Heart left ventricle (tissue), 13 donors: ENCODE measurements around the gene LRRC58.

Experiments
- CTCF ChIP-seq, 12 donors: fragments of 200-600 bp; sonication (generic) in 4 of 12; IDR thresholded peaks; one replicate each; pipeline versions ENCODE4 v1.5.0 to v1.8.0; 2018 to 2022; ENCODE audit warnings: antibody characterized with exemption in 12 of 12, mild to moderate bottlenecking in 5 of 12
- POLR2A ChIP-seq, 2 donors: fragments of 450-650 bp; IDR thresholded peaks; one replicate each; pipeline ENCODE4 v1.6.1; 2017; ENCODE audit warnings: antibody characterized with exemption in 2 of 2, mild to moderate bottlenecking in 2 of 2, moderate library complexity in 2 of 2
- donor health status: ischemic (EF 13 %, LVEDD 7.1; RV severe dilation, severe dysfunction).
- donor health status: DM: no; HTN: yes; CAD: no.
- donor health status: DM: no; HTN: no; CAD: no.
- donor health status: ischemic (EF 25% LVEDD 6.9; RV normal size, moderate dysfunction).
- donor health status: ischemic (EF 25% LVEDD 5.7; RV mildly dilated, moderate dysfunction).
- donor health status: ischemic (EF 35%, LVEDD 5.7; RV mildly dilated, moderate dysfunction).
- donor health status: nonischemic (EF 11% LVEDD 7.7; RV severe dilation, severe dysfunction).
- donor health status: DM: yes; HTN: yes; CAD: no.
- donor health status: PGD.
- donor health status: ischemic (EF 29% LVEDD 5.4; RV normal size, mild dysfunction).
- donor health status: nonischemic (EF 23%, LVEDD 6.1; RV moderate dilation, normal function).

DNA sequence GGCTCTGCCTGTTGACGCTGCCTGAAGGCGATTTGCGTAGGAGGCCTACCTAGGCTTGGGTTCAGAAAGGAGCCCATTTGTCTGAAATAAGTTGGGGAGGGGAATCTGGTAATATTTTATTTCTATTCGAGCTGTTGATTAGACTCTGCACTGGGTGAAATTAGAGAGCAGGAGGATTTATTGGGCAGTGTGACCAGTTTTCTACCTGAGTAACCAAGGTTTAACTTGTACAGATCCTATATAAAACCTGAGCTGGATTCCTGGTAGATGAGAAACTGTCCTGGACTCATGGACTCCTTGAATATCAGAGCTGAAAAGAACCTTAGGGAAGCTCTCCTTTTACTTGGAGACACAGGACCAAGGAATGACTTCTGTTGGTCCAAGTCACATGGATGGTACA, 44.5 kb downstream of the LRRC58 start:
- no peak for TF ChIP-seq CTCF (IDR thresholded peaks at IDR 0.05)
- no peak for TF ChIP-seq POLR2A (IDR thresholded peaks at IDR 0.05)
